Activated CD4-positive, CD25-positive, alpha-beta regulatory T cell treated with anti-CD3 and anti-CD28 coated beads, Interleukin-2, amount 50 U/mL, for 24 hours (primary cell): ENCODE data around the gene AFF2.

Source experiments
- ATAC-seq, 2 donors: fragments of 150-1000 bp; cut with Tn5 transposase; one replicate each; pipeline ENCODE4 v1.10.0; 2021; ENCODE audit warnings: mild to moderate bottlenecking in 1 of 2, moderate library complexity in 1 of 2

Gene AFF2

DNA sequence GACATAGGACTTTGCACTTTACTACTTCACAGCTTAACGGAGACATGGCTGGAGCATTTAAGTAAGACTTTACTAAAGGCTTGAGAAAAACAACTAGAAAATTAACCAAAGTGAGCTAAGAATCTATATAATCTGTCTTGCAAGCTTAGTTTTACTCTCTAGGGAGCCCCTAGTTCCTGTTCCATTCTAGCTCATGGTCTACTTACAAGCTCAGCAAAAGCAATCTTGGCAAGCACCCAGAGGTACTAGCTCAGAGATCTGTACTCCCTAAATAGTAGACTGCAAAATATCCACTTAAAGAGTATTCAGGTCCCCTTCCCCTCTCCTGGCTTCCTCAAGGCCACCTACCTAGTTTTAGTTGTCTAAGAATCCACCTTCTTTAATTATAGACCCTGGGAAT, 535.7 kb downstream of the AFF2 start:
- ATAC-seq = no peak

- ATAC-seq = no peak
Observed at GRCh38 chrX:149037281-149037870, 537.0 kb downstream of the AFF2 start.

GRCh38 chrX:149039057-149039456, 538.6 kb downstream of the AFF2 start:
- no peak for ATAC-seq

DNA sequence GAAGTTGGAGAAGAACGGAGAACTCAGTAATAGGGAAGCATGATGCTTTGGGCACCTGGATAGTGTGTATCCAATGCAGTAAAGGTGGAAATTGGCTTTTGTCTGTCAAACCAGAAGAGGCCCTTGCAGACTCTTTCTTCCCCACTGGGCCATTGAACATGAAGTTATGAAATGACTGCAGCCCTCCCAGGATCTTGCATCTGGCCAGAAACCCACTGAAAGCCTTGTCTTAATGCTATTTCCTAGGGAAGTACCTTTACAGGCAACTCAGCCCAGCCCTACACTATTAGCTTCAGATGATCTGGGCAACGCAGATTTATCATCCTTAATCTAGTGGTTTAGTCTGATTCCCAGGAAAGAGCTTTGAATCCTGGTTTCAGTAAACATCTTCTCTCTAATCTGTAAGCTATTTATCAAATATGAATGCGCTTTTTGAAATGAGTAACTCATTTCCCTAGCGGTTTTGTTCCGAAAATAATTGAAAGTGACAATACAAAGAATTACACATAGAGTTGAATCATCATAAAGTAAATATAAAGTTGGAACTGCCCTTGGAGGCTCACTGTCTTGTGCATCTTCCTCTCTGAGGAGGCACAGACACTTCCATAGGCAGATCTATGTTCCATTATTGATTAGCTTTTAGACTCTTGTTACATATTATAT, 540.6 kb downstream of the AFF2 start:
- no peak for ATAC-seq

DNA sequence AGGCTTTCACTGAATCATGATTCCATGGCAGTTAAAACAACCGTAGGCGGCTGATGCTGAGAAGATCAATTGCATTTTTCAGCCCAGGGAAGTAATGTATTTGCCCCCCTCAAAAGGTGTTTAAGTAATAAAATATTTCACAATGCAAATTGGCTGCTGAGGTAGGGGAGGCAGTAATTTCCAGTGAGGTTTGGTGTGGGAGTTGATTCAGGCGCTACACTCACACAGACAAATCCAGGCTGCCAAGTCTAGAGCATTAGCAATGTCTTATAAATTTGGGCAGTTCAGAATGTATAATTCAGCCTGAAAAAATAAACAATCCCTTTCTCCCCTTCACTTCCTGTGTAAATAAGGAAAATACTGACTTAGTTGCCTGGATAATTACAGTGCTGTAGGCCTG, 543.0 kb downstream of the AFF2 start:
- no peak for ATAC-seq

DNA sequence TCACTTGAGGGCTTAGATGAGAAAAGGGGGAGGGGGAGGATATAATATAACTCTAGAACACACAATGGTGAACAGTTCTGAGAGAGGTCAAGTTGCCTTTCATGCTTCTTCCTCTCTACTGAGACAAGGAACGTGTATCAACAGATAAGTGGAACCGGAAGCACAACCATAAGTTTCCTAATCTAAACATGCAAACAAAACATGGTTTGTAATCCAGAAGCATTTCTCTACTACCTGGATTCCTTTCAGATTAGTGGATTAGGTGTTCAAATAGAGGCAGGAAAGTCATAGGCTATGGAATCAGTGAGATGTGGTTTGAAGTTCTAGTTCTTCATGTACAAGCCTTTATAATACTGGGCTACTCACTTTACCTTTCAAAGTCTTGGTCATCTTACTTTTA, 544.1 kb downstream of the AFF2 start:
- ATAC-seq = no peak

GRCh38 chrX:149045645-149046210, 545.3 kb downstream of the AFF2 start:
- no peak for ATAC-seq
